CD4-positive, alpha-beta T cell treated with Interleukin-4 for 4 hours (primary cell): ENCODE results near the gene PADI2.

Experiments
- DNase-seq: peaks from one replicate; pipeline ENCODE4 v3.0.0-alpha.2; 2020

The PADI2 gene

GRCh38 chr1:17119076-17119772 is at the start of gene PADI2:
Gene PADI2 (minus strand): TSS chr1:17119451. CDS start chr1:17119371, 80 bp downstream.
- DNase-seq: peak; percentile 16

GRCh38 chr1:17168091-17168876 is 49.0 kb upstream of the PADI2 start:
- no peak for DNase-seq

GRCh38 chr1:17167786-17168090 is 48.5 kb upstream of the PADI2 start:
- DNase-seq: no peak

- no peak for DNase-seq
Measured at GRCh38 chr1:17167041-17167785, 48.0 kb upstream of the PADI2 start.

- no peak for DNase-seq
Measured at GRCh38 chr1:17165823-17166222, 46.6 kb upstream of the PADI2 start.

- no peak for DNase-seq
Measured at GRCh38 chr1:17163789-17164666, 44.8 kb upstream of the PADI2 start.

GRCh38 chr1:17163371-17163770 is 44.1 kb upstream of the PADI2 start:
- no peak for DNase-seq

GRCh38 chr1:17162941-17163340 is 43.7 kb upstream of the PADI2 start:
- DNase-seq: no peak

GRCh38 chr1:17161926-17162800 is 42.9 kb upstream of the PADI2 start:
- DNase-seq: no peak

GRCh38 chr1:17161137-17161740 is 42.0 kb upstream of the PADI2 start:
- no peak for DNase-seq

- no peak for DNase-seq
Measured at GRCh38 chr1:17158961-17159360, 39.7 kb upstream of the PADI2 start.

- DNase-seq: no peak
Measured at GRCh38 chr1:17156108-17156507, 36.9 kb upstream of the PADI2 start.

GRCh38 chr1:17155257-17155920 is 36.1 kb upstream of the PADI2 start:
- DNase-seq: no peak

- DNase-seq: no peak
Measured at GRCh38 chr1:17149771-17150170, 30.5 kb upstream of the PADI2 start.

- DNase-seq: no peak
Measured at GRCh38 chr1:17148950-17149608, 29.8 kb upstream of the PADI2 start.

GRCh38 chr1:17145648-17146047 is 26.4 kb upstream of the PADI2 start:
- DNase-seq: no peak

GRCh38 chr1:17143760-17144159 is 24.5 kb upstream of the PADI2 start:
- DNase-seq: no peak

- peak; percentile 10 for DNase-seq
Measured at GRCh38 chr1:17141441-17142197, 22.4 kb upstream of the PADI2 start.

- DNase-seq: no peak
Measured at GRCh38 chr1:17140279-17140678, 21.0 kb upstream of the PADI2 start.
